ENCODE results near the gene DRC1. TPM values are rescaled to one million over a fixed set of nuclear protein-coding genes. Genes with fewer than 3 reads are reported as not detected.

The DRC1 gene
- total RNA-seq, 1 experiment from 2014 or later, result 0.18 TPM

DNA sequence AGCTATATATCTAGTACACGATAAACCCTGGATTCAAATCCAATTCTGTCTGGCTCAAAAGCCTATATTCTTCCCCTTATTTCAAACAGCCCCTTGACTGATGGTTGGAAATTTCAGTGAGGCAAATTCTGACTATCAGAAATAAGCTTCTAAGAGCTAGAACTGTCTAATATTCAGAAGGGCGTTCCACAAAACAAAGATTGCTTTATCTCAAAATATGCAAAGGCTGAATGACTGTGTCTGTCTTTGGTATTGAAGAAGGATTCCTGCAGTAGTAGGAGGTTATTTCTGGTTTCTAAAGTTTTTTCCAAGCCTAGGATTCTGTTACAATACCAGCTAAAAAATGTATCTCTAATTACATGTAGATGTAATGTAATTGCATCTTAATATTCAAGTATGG is 31.1 kb downstream of the DRC1 start:
- ChIA-PET CTCF (no interaction called here), POLR2A (no interaction called here)
- H3K4me1 ChIP-seq (ENCODE audit: control insufficient read depth, insufficient read depth, low read length), result no peaks in the 10 kb centered on the region; the same call in 1 of the 2 replicates
- no TSS peak for BruUV-seq (replicated peaks)
- no peak overlapping the region for H3K4me3 ChIP-seq (ENCODE audit: low read depth in 2 of 2, low read length in 2 of 2)
- intact Hi-C loops (cut with micrococcal nuclease; ENCODE audit: unreplicated experiment) (no loop called here), in situ Hi-C loops (cut with HindIII; ENCODE audit: low pct_unique_long_range_greater_than_20kb, low sequenced_read_pairs) (no loop called here)
- DNase-seq (ENCODE audit: low read depth, low spot score) (no peak), ATAC-seq (no peak)
- no peak for TF ChIP-seq POLR2AphosphoS5 (IDR thresholded peaks at IDR 0.05; ENCODE audit: low read depth, low read length)
- TF ChIP-seq, protein P1, sequence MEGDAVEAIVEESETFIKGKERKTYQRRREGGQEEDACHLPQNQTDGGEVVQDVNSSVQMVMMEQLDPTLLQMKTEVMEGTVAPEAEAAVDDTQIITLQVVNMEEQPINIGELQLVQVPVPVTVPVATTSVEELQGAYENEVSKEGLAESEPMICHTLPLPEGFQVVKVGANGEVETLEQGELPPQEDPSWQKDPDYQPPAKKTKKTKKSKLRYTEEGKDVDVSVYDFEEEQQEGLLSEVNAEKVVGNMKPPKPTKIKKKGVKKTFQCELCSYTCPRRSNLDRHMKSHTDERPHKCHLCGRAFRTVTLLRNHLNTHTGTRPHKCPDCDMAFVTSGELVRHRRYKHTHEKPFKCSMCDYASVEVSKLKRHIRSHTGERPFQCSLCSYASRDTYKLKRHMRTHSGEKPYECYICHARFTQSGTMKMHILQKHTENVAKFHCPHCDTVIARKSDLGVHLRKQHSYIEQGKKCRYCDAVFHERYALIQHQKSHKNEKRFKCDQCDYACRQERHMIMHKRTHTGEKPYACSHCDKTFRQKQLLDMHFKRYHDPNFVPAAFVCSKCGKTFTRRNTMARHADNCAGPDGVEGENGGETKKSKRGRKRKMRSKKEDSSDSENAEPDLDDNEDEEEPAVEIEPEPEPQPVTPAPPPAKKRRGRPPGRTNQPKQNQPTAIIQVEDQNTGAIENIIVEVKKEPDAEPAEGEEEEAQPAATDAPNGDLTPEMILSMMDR (IDR thresholded peaks at IDR 0.05), result no peak
- no peak for TF ChIP-seq TCF7L2 (IDR thresholded peaks at IDR 0.05; ENCODE audit: low read depth, low read length)
- H3K9me3 ChIP-seq (ENCODE audit: control insufficient read depth, insufficient read depth, low read depth, low read length), result no peaks in the 10 kb centered on the region
- H3K27me3 ChIP-seq (ENCODE audit: control insufficient read depth, insufficient read depth, low read length), result no peaks in the 10 kb centered on the region; the same call in 1 of the 2 replicates
- no peaks in the 10 kb centered on the region for H3K36me3 ChIP-seq (ENCODE audit: control insufficient read depth, insufficient read depth, low read length)
- H3K27ac ChIP-seq (ENCODE audit: low read length), result no peak overlapping the region

DNA sequence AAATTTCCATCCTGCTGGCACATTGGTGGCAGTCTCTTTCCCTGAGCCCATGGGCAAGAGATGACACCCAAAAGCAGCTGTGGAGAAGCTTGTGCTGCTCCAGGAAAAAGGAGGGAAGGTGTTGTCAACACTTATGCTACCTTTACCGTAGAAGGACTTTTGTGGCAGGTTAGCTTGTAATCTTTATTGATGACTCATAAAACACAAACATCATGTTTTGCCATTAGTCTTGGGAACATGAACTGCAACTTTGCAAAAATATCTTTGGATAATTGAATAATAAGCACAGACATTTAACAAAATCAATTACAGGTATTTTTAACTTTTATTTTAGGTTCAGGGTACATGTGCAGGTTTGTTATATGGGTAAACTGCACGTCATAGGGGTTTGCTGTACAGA is 33.4 kb downstream of the DRC1 start:
- Histone ChIP-seq H3K4me1 (ENCODE audit: control insufficient read depth, insufficient read depth, low read length) (no peaks in the 10 kb centered on the region; the same call in 1 of the 2 replicates), H3K36me3 (ENCODE audit: control insufficient read depth, insufficient read depth, low read length) (no peaks in the 10 kb centered on the region), H3K9me3 (ENCODE audit: control insufficient read depth, insufficient read depth, low read depth, low read length) (no peaks in the 10 kb centered on the region), H3K27ac (ENCODE audit: low read length) (no peak overlapping the region), H3K4me3 (ENCODE audit: low read depth in 2 of 2, low read length in 2 of 2) (no peak overlapping the region), H3K27me3 (ENCODE audit: control insufficient read depth, insufficient read depth, low read length) (no peaks in the 10 kb centered on the region; the same call in 1 of the 2 replicates)
- ChIA-PET POLR2A (interaction anchor here (0.6 kb wide), 1 partner anchor 22 kb away, joined by 3 read pairs; no protein-coding TSS in a partner anchor), CTCF (no interaction called here)
- no peak for DNase-seq (ENCODE audit: low read depth, low spot score)
- intact Hi-C loops (cut with micrococcal nuclease; ENCODE audit: unreplicated experiment) (no loop called here), in situ Hi-C loops (cut with HindIII; ENCODE audit: low pct_unique_long_range_greater_than_20kb, low sequenced_read_pairs) (no loop called here)
- ATAC-seq, result no peak
- TF ChIP-seq SIN3A (IDR thresholded peaks at IDR 0.05; ENCODE audit: borderline replicate concordance, insufficient read depth, low read depth, low read length), result no peak
- TF ChIP-seq, protein P2, sequence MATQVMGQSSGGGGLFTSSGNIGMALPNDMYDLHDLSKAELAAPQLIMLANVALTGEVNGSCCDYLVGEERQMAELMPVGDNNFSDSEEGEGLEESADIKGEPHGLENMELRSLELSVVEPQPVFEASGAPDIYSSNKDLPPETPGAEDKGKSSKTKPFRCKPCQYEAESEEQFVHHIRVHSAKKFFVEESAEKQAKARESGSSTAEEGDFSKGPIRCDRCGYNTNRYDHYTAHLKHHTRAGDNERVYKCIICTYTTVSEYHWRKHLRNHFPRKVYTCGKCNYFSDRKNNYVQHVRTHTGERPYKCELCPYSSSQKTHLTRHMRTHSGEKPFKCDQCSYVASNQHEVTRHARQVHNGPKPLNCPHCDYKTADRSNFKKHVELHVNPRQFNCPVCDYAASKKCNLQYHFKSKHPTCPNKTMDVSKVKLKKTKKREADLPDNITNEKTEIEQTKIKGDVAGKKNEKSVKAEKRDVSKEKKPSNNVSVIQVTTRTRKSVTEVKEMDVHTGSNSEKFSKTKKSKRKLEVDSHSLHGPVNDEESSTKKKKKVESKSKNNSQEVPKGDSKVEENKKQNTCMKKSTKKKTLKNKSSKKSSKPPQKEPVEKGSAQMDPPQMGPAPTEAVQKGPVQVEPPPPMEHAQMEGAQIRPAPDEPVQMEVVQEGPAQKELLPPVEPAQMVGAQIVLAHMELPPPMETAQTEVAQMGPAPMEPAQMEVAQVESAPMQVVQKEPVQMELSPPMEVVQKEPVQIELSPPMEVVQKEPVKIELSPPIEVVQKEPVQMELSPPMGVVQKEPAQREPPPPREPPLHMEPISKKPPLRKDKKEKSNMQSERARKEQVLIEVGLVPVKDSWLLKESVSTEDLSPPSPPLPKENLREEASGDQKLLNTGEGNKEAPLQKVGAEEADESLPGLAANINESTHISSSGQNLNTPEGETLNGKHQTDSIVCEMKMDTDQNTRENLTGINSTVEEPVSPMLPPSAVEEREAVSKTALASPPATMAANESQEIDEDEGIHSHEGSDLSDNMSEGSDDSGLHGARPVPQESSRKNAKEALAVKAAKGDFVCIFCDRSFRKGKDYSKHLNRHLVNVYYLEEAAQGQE (IDR thresholded peaks at IDR 0.05; ENCODE audit: insufficient read depth in 1 of 2, low read depth in 2 of 2, low read length in 1 of 2), result no peak
- no peak for TF ChIP-seq TCF7L2 (IDR thresholded peaks at IDR 0.05; ENCODE audit: low read depth, low read length)
- TF ChIP-seq, protein P1 (IDR thresholded peaks at IDR 0.05), result no peak
- TF ChIP-seq POLR2AphosphoS5 (IDR thresholded peaks at IDR 0.05; ENCODE audit: low read depth, low read length), result no peak
- BruUV-seq (replicated peaks), result no TSS peak
